Esophagus squamous epithelium (tissue), 5 donors: Measurements from ENCODE around the gene EN2. TPM values are rescaled to one million over a fixed set of nuclear protein-coding genes. Genes with fewer than 3 reads are reported as not detected.

Experiments used
- DNase-seq: peaks from one replicate; lab custom pipeline; 2025; lab: John Stamatoyannopoulos, UW
- H3K27ac ChIP-seq, 4 donors: fragments of 200-600 bp; sonication (generic); one replicate each; pipeline ENCODE4 v1.5.1; 2016 to 2019; ENCODE audit warnings: mild to moderate bottlenecking in 1 of 4
- H3K27me3 ChIP-seq, 4 donors: fragments of 200-600 bp; sonication (generic); 1 replicate in 3 of 4; 2 replicates in 1 of 4; pipeline versions ENCODE4 v1.5.1 to v1.6.0; 2017 to 2021; ENCODE audit warnings: antibody characterized with exemption in 1 of 4
- H3K36me3 ChIP-seq, 3 donors: fragments of 200-600 bp; sonication (generic); one replicate each; pipeline ENCODE4 v1.5.1; 2016 to 2019
- H3K4me1 ChIP-seq, 3 donors: fragments of 200-600 bp; sonication (generic); one replicate each; pipeline ENCODE4 v1.5.1; 2017 to 2019
- H3K4me3 ChIP-seq, 4 donors: fragments of 200-600 bp; sonication (generic); 1 replicate in 3 of 4; 2 replicates in 1 of 4; pipeline ENCODE4 v1.5.1; 2016 to 2019; ENCODE audit warnings: mild to moderate bottlenecking in 2 of 4, moderate library complexity in 1 of 4
- H3K9me3 ChIP-seq, 3 donors: fragments of 200-600 bp; sonication (generic); one replicate each; pipeline ENCODE4 v1.5.1; 2016 to 2019
- POLR2A ChIP-seq, 4 donors: fragments of 450-650 bp; IDR thresholded peaks; one replicate each; pipeline ENCODE4 v1.6.1; 2017; ENCODE audit warnings: antibody characterized with exemption in 4 of 4, mild to moderate bottlenecking in 4 of 4, moderate library complexity in 3 of 4
- WGBS, 2 donors: methylation state at CpG; one replicate each; pipeline ENCODE4 v1.1.5; 2018; 5-methylcytosine and 5-hydroxymethylcytosine counted together
- intact Hi-C: fragments of 100-400 bp; cut with DNase I; formaldehyde crosslinking; loops from one replicate; pipeline ENCODE4 v1.15.0; 2022
- total RNA-seq, 4 donors: library from RNA; depleted of rRNA; stranded (reverse); fragments of >200 nt; gene quantifications; one replicate each; pipeline ENCODE4 v1.1.0, GENCODE V29; 2016
- TF ChIP-seq, protein P1 (sequence below), 6 experiments: fragments of 450-650 bp in 4 of 6; fragments of 200-600 bp in 2 of 6; sonication (generic) in 2 of 6; IDR thresholded peaks; one replicate each; pipeline ENCODE4 v1.5.1; 2016 to 2019; ENCODE audit warnings: antibody characterized with exemption in 6 of 6, mild to moderate bottlenecking in 4 of 6, moderate library complexity in 4 of 6
- donor health status: DM: yes; HTN: yes; CAD: no.

EN2 gene
- total RNA-seq, 4 donors from 2014 or later, result under 0.01 TPM; not detected in 3

DNA sequence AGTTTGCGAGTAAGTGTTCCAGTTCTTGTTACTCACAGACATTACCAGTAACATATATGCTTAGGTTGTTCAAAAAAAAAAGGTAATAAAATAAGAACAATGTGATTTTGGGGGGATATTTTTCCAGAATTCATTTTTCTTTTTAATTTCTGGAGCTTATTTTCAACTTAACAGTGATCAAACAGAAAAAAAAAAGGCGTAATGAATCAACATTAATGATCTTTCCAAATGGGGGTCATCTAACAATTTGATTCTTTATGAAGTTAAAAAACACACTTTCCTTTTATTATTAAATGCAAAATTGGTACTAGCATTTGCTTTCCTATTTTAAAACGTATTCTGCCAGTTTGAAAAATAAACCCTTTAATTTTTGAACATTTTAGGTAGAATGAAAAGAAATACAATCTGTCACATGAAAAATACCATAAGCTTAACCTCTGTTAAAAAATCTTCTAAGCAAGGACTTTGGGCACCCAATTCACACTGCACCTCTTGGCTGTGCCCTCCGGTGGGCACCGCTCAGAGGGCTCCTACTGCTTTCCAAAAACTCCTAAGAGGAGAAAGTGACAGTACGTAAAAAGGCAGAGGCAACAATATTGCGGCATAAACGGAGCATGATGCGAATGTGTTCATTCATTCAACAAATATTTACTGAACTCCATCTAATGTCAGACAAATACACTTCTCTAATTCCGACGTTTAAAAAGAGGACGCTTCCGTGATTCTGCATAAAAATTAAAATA lies 55.8 kb downstream of the EN2 start:
- Histone ChIP-seq H3K4me3 (no peak overlapping the region), H3K27ac (no peak overlapping the region), H3K4me1 (peaks cover 0 to 10% (median 4%) of the 10 kb centered on the region in 3 donors), H3K36me3 (no peaks in the 10 kb centered on the region), H3K27me3 (peaks cover 4 to 100% (median 17%) of the 10 kb centered on the region in 4 donors), H3K9me3 (no peaks in the 10 kb centered on the region)
- WGBS, 2 donors, result 67 to 80% methylated on average over 13 of the region's 13 CpGs
- no peak for DNase-seq
- TF ChIP-seq, protein P1, sequence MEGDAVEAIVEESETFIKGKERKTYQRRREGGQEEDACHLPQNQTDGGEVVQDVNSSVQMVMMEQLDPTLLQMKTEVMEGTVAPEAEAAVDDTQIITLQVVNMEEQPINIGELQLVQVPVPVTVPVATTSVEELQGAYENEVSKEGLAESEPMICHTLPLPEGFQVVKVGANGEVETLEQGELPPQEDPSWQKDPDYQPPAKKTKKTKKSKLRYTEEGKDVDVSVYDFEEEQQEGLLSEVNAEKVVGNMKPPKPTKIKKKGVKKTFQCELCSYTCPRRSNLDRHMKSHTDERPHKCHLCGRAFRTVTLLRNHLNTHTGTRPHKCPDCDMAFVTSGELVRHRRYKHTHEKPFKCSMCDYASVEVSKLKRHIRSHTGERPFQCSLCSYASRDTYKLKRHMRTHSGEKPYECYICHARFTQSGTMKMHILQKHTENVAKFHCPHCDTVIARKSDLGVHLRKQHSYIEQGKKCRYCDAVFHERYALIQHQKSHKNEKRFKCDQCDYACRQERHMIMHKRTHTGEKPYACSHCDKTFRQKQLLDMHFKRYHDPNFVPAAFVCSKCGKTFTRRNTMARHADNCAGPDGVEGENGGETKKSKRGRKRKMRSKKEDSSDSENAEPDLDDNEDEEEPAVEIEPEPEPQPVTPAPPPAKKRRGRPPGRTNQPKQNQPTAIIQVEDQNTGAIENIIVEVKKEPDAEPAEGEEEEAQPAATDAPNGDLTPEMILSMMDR (IDR thresholded peaks at IDR 0.05), result no peak
- TF ChIP-seq POLR2A (IDR thresholded peaks at IDR 0.05), result no peak
- intact Hi-C loops, result no loop called here

DNA sequence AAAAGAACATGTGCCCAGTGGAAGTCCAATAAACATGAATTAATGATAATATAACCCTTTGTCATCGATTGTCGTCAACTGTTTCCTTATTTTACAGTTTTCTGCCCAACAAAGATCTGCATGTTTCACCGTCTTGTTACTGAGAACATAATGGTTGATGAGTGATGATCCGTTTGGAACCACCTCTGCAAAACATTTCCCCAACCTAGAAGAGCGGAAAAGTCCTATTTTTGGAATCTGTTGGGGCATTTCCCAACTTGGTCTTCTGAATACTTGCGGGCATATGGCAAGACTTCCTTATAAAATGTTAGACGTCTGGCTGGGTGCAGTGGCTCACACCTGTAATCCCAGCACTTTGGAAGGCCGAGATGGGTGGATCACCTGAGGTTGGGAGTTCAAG lies 56.4 kb downstream of the EN2 start:
- H3K36me3 ChIP-seq, result no peaks in the 10 kb centered on the region
- no peak overlapping the region for H3K4me3 ChIP-seq
- H3K4me1 ChIP-seq, result peaks cover 0 to 9% (median 4%) of the 10 kb centered on the region in 3 donors
- intact Hi-C loops, result no loop called here
- H3K9me3 ChIP-seq, result no peaks in the 10 kb centered on the region
- H3K27ac ChIP-seq, result no peak overlapping the region
- 74 to 78% methylated on average over 6 to 8 of the region's 8 CpGs for WGBS, 2 donors
- TF ChIP-seq, protein P1 (IDR thresholded peaks at IDR 0.05), result no peak
- TF ChIP-seq POLR2A (IDR thresholded peaks at IDR 0.05), result no peak
- peaks cover 4 to 100% (median 15%) of the 10 kb centered on the region in 4 donors for H3K27me3 ChIP-seq
- DNase-seq, result no peak

Other genes with a start within 250 kb of the EN2 start
- gene INSIG1, start 160.3 kb upstream of the EN2 start, total RNA-seq, result 10 to 100 TPM; 24.7 to 77.6 (median 64.6) TPM
- not detected for gene CNPY1, start 88.4 kb downstream of the EN2 start, total RNA-seq
- 10 to 100 TPM; 20.3 to 45.6 (median 26.9) TPM for gene RBM33, start 186.5 kb downstream of the EN2 start, total RNA-seq